ENCODE results near the gene RPL13. TPM values are rescaled to one million over a fixed set of nuclear protein-coding genes. Genes with fewer than 3 reads are reported as not detected.

RPL13 gene
- total and polyA plus RNA-seq, 9 of the 15 experiments (the other 6 are each of a cell fraction or from before 2014, with no cell fraction given) = 227 to 6,042 (median 1,633) TPM

GRCh38 chr16:89588413-89589109, 28.1 kb downstream of the RPL13 start:
- H3K9me1 ChIP-seq (ENCODE audit: control insufficient read depth, insufficient read depth, low read length) = no peaks in the 10 kb centered on the region
- no TSS peak for BruUV-seq (replicated peaks)
- in situ Hi-C loops (cut with MboI) = no loop called here

GRCh38 chr16:89589241-89589926, 28.9 kb downstream of the RPL13 start:
- in situ Hi-C loops (cut with MboI) (no loop called here), intact Hi-C loops (cut with micrococcal nuclease) (no loop called here)
- TF ChIP-seq MITF (IDR thresholded peaks at IDR 0.05) (no peak), POLR2G (IDR thresholded peaks at IDR 0.05; ENCODE audit: low read depth, low read length) (peak; percentile 59; the same call in 1 of the 2 replicates)
- Histone ChIP-seq H3K36me3 (ENCODE audit: control insufficient read depth, insufficient read depth, low read length) (peaks cover 70% of the 10 kb centered on the region; the same call in 2 of the 3 replicates), H4K20me1 (replicated peaks; ENCODE audit: control insufficient read depth, insufficient read depth, low read length) (no peaks in the 10 kb centered on the region), H3K4me3 (no peak overlapping the region), H3K4me1 (replicated peaks in 1 of 2; ENCODE audit: control insufficient read depth in 2 of 2, insufficient read depth in 2 of 2, low read length in 2 of 2) (peaks cover 0 to 41% of the 10 kb centered on the region in 2 experiments; a peak in 2 of 5 replicates), H3K4me2 (ENCODE audit: insufficient read depth, low read length) (no peak overlapping the region), H2AFZ (ENCODE audit: low read depth, low read length) (no peak overlapping the region), H3K79me2 (ENCODE audit: control insufficient read depth, insufficient read depth, low read length) (no peaks in the 10 kb centered on the region), H3K27me3 (ENCODE audit: control insufficient read depth in 2 of 2, insufficient read depth in 2 of 2, low read length in 2 of 2) (no peaks in the 10 kb centered on the region), H3K9ac (ENCODE audit: insufficient read depth in 1 of 2, low read depth in 2 of 2, low read length in 2 of 2) (no peak overlapping the region), H3K9me3 (replicated peaks; ENCODE audit: control insufficient read depth, insufficient read depth, low read depth, low read length) (peaks cover 17% of the 10 kb centered on the region), H3K27ac (ENCODE audit: extremely low read depth, low read depth, low read length) (no peak overlapping the region), H3K9me1 (ENCODE audit: control insufficient read depth, insufficient read depth, low read length) (no peaks in the 10 kb centered on the region)
- POLR2A ChIA-PET = interaction anchor here (0.6 kb wide), 1 partner anchor 51 kb away, joined by 3 read pairs; no protein-coding TSS in a partner anchor
- CTCF ChIA-PET (ENCODE audit: low intra/inter-chr PET ratio) = no interaction called here
- no TSS peak for BruUV-seq (replicated peaks)
- FAIRE-seq (no peak), ATAC-seq (no peak), DNase-seq (ENCODE audit: extremely low read depth in 1 of 4, low spot score in 3 of 4) (no peak)
- WGBS (ENCODE audit: insufficient coverage, low coverage, missing lambda C conversion rate) = 95% methylated on average over 18 of the region's 21 CpGs

More at GRCh38 chr16:89588413-89589109, 28.1 kb downstream of the RPL13 start:
- Histone ChIP-seq H3K4me2 (ENCODE audit: insufficient read depth, low read length) (no peak overlapping the region), H3K4me3 (no peak overlapping the region), H3K27me3 (ENCODE audit: control insufficient read depth in 2 of 2, insufficient read depth in 2 of 2, low read length in 2 of 2) (no peaks in the 10 kb centered on the region), H3K9me3 (replicated peaks; ENCODE audit: control insufficient read depth, insufficient read depth, low read depth, low read length) (peaks cover 17% of the 10 kb centered on the region), H3K79me2 (ENCODE audit: control insufficient read depth, insufficient read depth, low read length) (no peaks in the 10 kb centered on the region), H3K4me1 (replicated peaks in 1 of 2; ENCODE audit: control insufficient read depth in 2 of 2, insufficient read depth in 2 of 2, low read length in 2 of 2) (peaks cover 0 to 49% of the 10 kb centered on the region in 2 experiments; a peak in 2 of 5 replicates), H2AFZ (ENCODE audit: low read depth, low read length) (no peak overlapping the region), H4K20me1 (replicated peaks; ENCODE audit: control insufficient read depth, insufficient read depth, low read length) (no peaks in the 10 kb centered on the region), H3K36me3 (ENCODE audit: control insufficient read depth, insufficient read depth, low read length) (peaks cover 74% of the 10 kb centered on the region; the same call in 2 of the 3 replicates), H3K27ac (ENCODE audit: extremely low read depth, low read depth, low read length) (no peak overlapping the region), H3K9ac (ENCODE audit: insufficient read depth in 1 of 2, low read depth in 2 of 2, low read length in 2 of 2) (no peak overlapping the region)
- WGBS (ENCODE audit: insufficient coverage, low coverage, missing lambda C conversion rate) = 100% methylated on average over 10 of the region's 26 CpGs
- TF ChIP-seq POLR2A (conservative IDR thresholded peaks at IDR 0.05) (0 out of 2 replicates have a peak, but pooled peaks have one; percentile 27), TEAD4 (IDR thresholded peaks at IDR 0.05; ENCODE audit: low read length) (no peak), TEAD4 (CRISPR knock-in tag; IDR thresholded peaks at IDR 0.05; ENCODE audit: borderline replicate concordance) (0 out of 2 replicates have a peak, but pooled peaks have one; percentile 28), CHD4 (IDR thresholded peaks at IDR 0.05; ENCODE audit: insufficient read depth, insufficient replicate concordance, low read depth, low read length, poor library complexity, severe bottlenecking) (no peak)
- FAIRE-seq (no peak), ATAC-seq (no peak), DNase-seq (ENCODE audit: extremely low read depth in 1 of 4, low spot score in 3 of 4) (no peak)
- ChIA-PET POLR2A (interaction anchor here (0.6 kb wide), 1 partner anchor 52 kb away, joined by 3 read pairs; no protein-coding TSS in a partner anchor), CTCF (ENCODE audit: low intra/inter-chr PET ratio) (no interaction called here)
- intact Hi-C loops (cut with micrococcal nuclease) = no loop called here
